ENCODE results near the gene BCL7A. TPM values are rescaled to one million over a fixed set of nuclear protein-coding genes. Genes with fewer than 3 reads are reported as not detected.

BCL7A gene
- total and polyA plus RNA-seq, 4 donors, result 1.1 to 6.3 (median 4.5) TPM

GRCh38 chr12:122090759-122091515 is 69.3 kb downstream of the BCL7A start:
- Histone ChIP-seq H3K9me3 (ENCODE audit: control insufficient read depth, low read length) (no peaks in the 10 kb centered on the region), H3K36me3 (ENCODE audit: control insufficient read depth in 1 of 2, insufficient read depth in 2 of 2, low read length in 1 of 2) (no peaks in the 10 kb centered on the region), H3K4me1 (ENCODE audit: control insufficient read depth in 1 of 2, insufficient read depth in 2 of 2, low read length in 2 of 2) (no peaks in the 10 kb centered on the region), H3K4me3 (ENCODE audit: low read length in 2 of 2) (no peak overlapping the region), H3K27ac (ENCODE audit: low read depth in 1 of 2, low read length in 2 of 2) (no peak overlapping the region), H3K27me3 (ENCODE audit: control insufficient read depth in 1 of 2, insufficient read depth in 2 of 2, low read length in 1 of 2) (no peaks in the 10 kb centered on the region)
- DNase-seq, result peak in 1 of 2 donors; percentile 67
- ATAC-seq (ENCODE audit: low FRiP score), result peak; percentile 70
- intact Hi-C loops (cut with DNase I), result no loop called here
- 10 to 15% methylated on average over 7 of the region's 7 CpGs for WGBS, 2 donors

GRCh38 chr12:122093098-122093883 is 71.6 kb downstream of the BCL7A start:
- Histone ChIP-seq H3K4me1 (ENCODE audit: control insufficient read depth in 1 of 2, insufficient read depth in 2 of 2, low read length in 2 of 2) (no peaks in the 10 kb centered on the region), H3K27ac (ENCODE audit: low read depth in 1 of 2, low read length in 2 of 2) (no peak overlapping the region), H3K36me3 (ENCODE audit: control insufficient read depth in 1 of 2, insufficient read depth in 2 of 2, low read length in 1 of 2) (no peaks in the 10 kb centered on the region), H3K4me3 (ENCODE audit: low read length in 2 of 2) (no peak overlapping the region), H3K9me3 (ENCODE audit: control insufficient read depth, low read length) (no peaks in the 10 kb centered on the region), H3K27me3 (ENCODE audit: control insufficient read depth in 1 of 2, insufficient read depth in 2 of 2, low read length in 1 of 2) (no peaks in the 10 kb centered on the region)
- DNase-seq (peak in 1 of 2 donors; percentile 33), ATAC-seq (ENCODE audit: low FRiP score) (no peak)
- intact Hi-C loops (cut with DNase I), result no loop called here
- 87 to 90% methylated on average over 9 of the region's 9 CpGs for WGBS, 2 donors

GRCh38 chr12:122094137-122094734 is 72.6 kb downstream of the BCL7A start:
- Histone ChIP-seq H3K9me3 (ENCODE audit: control insufficient read depth, low read length) (no peaks in the 10 kb centered on the region), H3K27me3 (ENCODE audit: control insufficient read depth in 1 of 2, insufficient read depth in 2 of 2, low read length in 1 of 2) (no peaks in the 10 kb centered on the region), H3K4me3 (ENCODE audit: low read length in 2 of 2) (no peak overlapping the region), H3K27ac (ENCODE audit: low read depth in 1 of 2, low read length in 2 of 2) (no peak overlapping the region), H3K4me1 (ENCODE audit: control insufficient read depth in 1 of 2, insufficient read depth in 2 of 2, low read length in 2 of 2) (no peaks in the 10 kb centered on the region), H3K36me3 (ENCODE audit: control insufficient read depth in 1 of 2, insufficient read depth in 2 of 2, low read length in 1 of 2) (no peaks in the 10 kb centered on the region)
- intact Hi-C loops (cut with DNase I), result no loop called here
- 98 to 99% methylated on average over 5 of the region's 5 CpGs for WGBS, 2 donors
- DNase-seq (no peak), ATAC-seq (ENCODE audit: low FRiP score) (no peak)

GRCh38 chr12:122094735-122095631 is 73.3 kb downstream of the BCL7A start:
- Histone ChIP-seq H3K27ac (ENCODE audit: low read depth in 1 of 2, low read length in 2 of 2) (no peak overlapping the region), H3K4me3 (ENCODE audit: low read length in 2 of 2) (no peak overlapping the region), H3K4me1 (ENCODE audit: control insufficient read depth in 1 of 2, insufficient read depth in 2 of 2, low read length in 2 of 2) (no peaks in the 10 kb centered on the region), H3K27me3 (ENCODE audit: control insufficient read depth in 1 of 2, insufficient read depth in 2 of 2, low read length in 1 of 2) (no peaks in the 10 kb centered on the region), H3K9me3 (ENCODE audit: control insufficient read depth, low read length) (no peaks in the 10 kb centered on the region), H3K36me3 (ENCODE audit: control insufficient read depth in 1 of 2, insufficient read depth in 2 of 2, low read length in 1 of 2) (no peaks in the 10 kb centered on the region)
- 68 to 79% methylated on average over 10 of the region's 10 CpGs for WGBS, 2 donors
- DNase-seq (no peak), ATAC-seq (ENCODE audit: low FRiP score) (no peak)
- intact Hi-C loops (cut with DNase I), result no loop called here

GRCh38 chr12:122096014-122096413 is 74.3 kb downstream of the BCL7A start:
- no peaks in the 10 kb centered on the region for H3K36me3 ChIP-seq (ENCODE audit: control insufficient read depth in 1 of 2, insufficient read depth in 2 of 2, low read length in 1 of 2)
- H3K27me3 ChIP-seq (ENCODE audit: control insufficient read depth in 1 of 2, insufficient read depth in 2 of 2, low read length in 1 of 2), result no peaks in the 10 kb centered on the region
- intact Hi-C loops (cut with DNase I), result no loop called here
- no peaks in the 10 kb centered on the region for H3K9me3 ChIP-seq (ENCODE audit: control insufficient read depth, low read length)
- no peak for DNase-seq
- no peak overlapping the region for H3K27ac ChIP-seq (ENCODE audit: low read depth in 1 of 2, low read length in 2 of 2)
- no peak for ATAC-seq (ENCODE audit: low FRiP score)
- no peak overlapping the region for H3K4me3 ChIP-seq (ENCODE audit: low read length in 2 of 2)
- H3K4me1 ChIP-seq (ENCODE audit: control insufficient read depth in 1 of 2, insufficient read depth in 2 of 2, low read length in 2 of 2), result no peaks in the 10 kb centered on the region
- WGBS, 2 donors, result 82 to 83% methylated on average over 9 of the region's 9 CpGs

GRCh38 chr12:122096591-122097149 is 75.0 kb downstream of the BCL7A start:
- no peaks in the 10 kb centered on the region for H3K4me1 ChIP-seq (ENCODE audit: control insufficient read depth in 1 of 2, insufficient read depth in 2 of 2, low read length in 2 of 2)
- H3K4me3 ChIP-seq (ENCODE audit: low read length in 2 of 2), result no peak overlapping the region
- 81 to 82% methylated on average over 20 of the region's 20 CpGs for WGBS, 2 donors
- intact Hi-C loops (cut with DNase I), result no loop called here
- DNase-seq (no peak), ATAC-seq (ENCODE audit: low FRiP score) (no peak)
- H3K9me3 ChIP-seq (ENCODE audit: control insufficient read depth, low read length), result no peaks in the 10 kb centered on the region
- H3K36me3 ChIP-seq (ENCODE audit: control insufficient read depth in 1 of 2, insufficient read depth in 2 of 2, low read length in 1 of 2), result no peaks in the 10 kb centered on the region
- no peak overlapping the region for H3K27ac ChIP-seq (ENCODE audit: low read depth in 1 of 2, low read length in 2 of 2)
- no peaks in the 10 kb centered on the region for H3K27me3 ChIP-seq (ENCODE audit: control insufficient read depth in 1 of 2, insufficient read depth in 2 of 2, low read length in 1 of 2)

- H3K4me1 ChIP-seq (ENCODE audit: control insufficient read depth in 1 of 2, insufficient read depth in 2 of 2, low read length in 2 of 2), result no peaks in the 10 kb centered on the region
- H3K27ac ChIP-seq (ENCODE audit: low read depth in 1 of 2, low read length in 2 of 2), result peak overlapping the region in 1 of 2 donors; percentile 89
- 25 to 43% methylated on average over 2 of the region's 2 CpGs for WGBS, 2 donors
- ATAC-seq (ENCODE audit: low FRiP score), result peak; percentile 70
- H3K9me3 ChIP-seq (ENCODE audit: control insufficient read depth, low read length), result no peaks in the 10 kb centered on the region
- no peak overlapping the region for H3K4me3 ChIP-seq (ENCODE audit: low read length in 2 of 2)
- no peaks in the 10 kb centered on the region for H3K27me3 ChIP-seq (ENCODE audit: control insufficient read depth in 1 of 2, insufficient read depth in 2 of 2, low read length in 1 of 2)
- intact Hi-C loops (cut with DNase I), result no loop called here
- DNase-seq, result no peak
- no peaks in the 10 kb centered on the region for H3K36me3 ChIP-seq (ENCODE audit: control insufficient read depth in 1 of 2, insufficient read depth in 2 of 2, low read length in 1 of 2)
Observed at GRCh38 chr12:122097584-122097926, 75.9 kb downstream of the BCL7A start.
